HL-60 (cell line): ENCODE measurements around the gene HK1.

Source experiments
- DNase-seq, 2 experiments: peaks; one replicate each; pipeline ENCODE4 v3.0.0-alpha.2; 2010 to 2020; ENCODE audit warnings: low read depth in 1 of 2, low spot score in 1 of 2
- H3K27ac ChIP-seq: fragments of 250-450 bp; sonication (Bioruptor Pico); replicated peaks from 2 replicates; pipeline ENCODE4 v1.5.1; 2020; ENCODE audit warnings: mild to moderate bottlenecking, moderate library complexity
- H3K27me3 ChIP-seq: fragments of 250-450 bp; sonication (Bioruptor Pico); 2 replicates; pipeline ENCODE4 v1.5.1; 2021; ENCODE audit warnings: mild to moderate bottlenecking, moderate library complexity; ENCODE audit not compliant: insufficient read depth, poor library complexity, severe bottlenecking
- H3K4me3 ChIP-seq: replicated peaks from 2 replicates; pipeline ENCODE4 v1.5.1; 2011; ENCODE audit warnings: mild to moderate bottlenecking, control low read depth, low read length; ENCODE audit not compliant: insufficient read depth
- CTCF ChIP-seq: IDR thresholded peaks from one replicate; pipeline ENCODE4 v1.5.1; 2011; ENCODE audit warnings: low read length, control low read depth, inconsistent platforms; ENCODE audit not compliant: insufficient read depth
- GABPA ChIP-seq: IDR thresholded peaks from 2 replicates; pipeline ENCODE4 v1.6.1; 2012; ENCODE audit warnings: low read depth
- POLR2AphosphoS5 ChIP-seq: IDR thresholded peaks from 2 replicates; pipeline ENCODE4 v1.6.1; 2012; ENCODE audit warnings: low read depth
- SPI1 ChIP-seq: IDR thresholded peaks from 2 replicates; pipeline ENCODE4 v1.6.1; 2012; ENCODE audit warnings: low read depth, mild to moderate bottlenecking, borderline replicate concordance
- TF ChIP-seq, protein P1 (sequence below): IDR thresholded peaks from 2 replicates; pipeline ENCODE4 v1.6.1; 2012; ENCODE audit warnings: low read depth; ENCODE audit not compliant: insufficient replicate concordance

Gene HK1

GRCh38 chr10:69409968-69410367 is 131.7 kb downstream of the HK1 start:
- Histone ChIP-seq H3K4me3 (no peak overlapping the region), H3K27ac (peak overlapping the region; percentile 14; the same call in 1 of the 2 replicates), H3K27me3 (no peaks in the 10 kb centered on the region)
- peak; percentile 75 to 82 for DNase-seq
- no peak for TF ChIP-seq POLR2AphosphoS5
- TF ChIP-seq SPI1, result peak; percentile 86
- TF ChIP-seq CTCF, result no peak
- TF ChIP-seq, protein P1, sequence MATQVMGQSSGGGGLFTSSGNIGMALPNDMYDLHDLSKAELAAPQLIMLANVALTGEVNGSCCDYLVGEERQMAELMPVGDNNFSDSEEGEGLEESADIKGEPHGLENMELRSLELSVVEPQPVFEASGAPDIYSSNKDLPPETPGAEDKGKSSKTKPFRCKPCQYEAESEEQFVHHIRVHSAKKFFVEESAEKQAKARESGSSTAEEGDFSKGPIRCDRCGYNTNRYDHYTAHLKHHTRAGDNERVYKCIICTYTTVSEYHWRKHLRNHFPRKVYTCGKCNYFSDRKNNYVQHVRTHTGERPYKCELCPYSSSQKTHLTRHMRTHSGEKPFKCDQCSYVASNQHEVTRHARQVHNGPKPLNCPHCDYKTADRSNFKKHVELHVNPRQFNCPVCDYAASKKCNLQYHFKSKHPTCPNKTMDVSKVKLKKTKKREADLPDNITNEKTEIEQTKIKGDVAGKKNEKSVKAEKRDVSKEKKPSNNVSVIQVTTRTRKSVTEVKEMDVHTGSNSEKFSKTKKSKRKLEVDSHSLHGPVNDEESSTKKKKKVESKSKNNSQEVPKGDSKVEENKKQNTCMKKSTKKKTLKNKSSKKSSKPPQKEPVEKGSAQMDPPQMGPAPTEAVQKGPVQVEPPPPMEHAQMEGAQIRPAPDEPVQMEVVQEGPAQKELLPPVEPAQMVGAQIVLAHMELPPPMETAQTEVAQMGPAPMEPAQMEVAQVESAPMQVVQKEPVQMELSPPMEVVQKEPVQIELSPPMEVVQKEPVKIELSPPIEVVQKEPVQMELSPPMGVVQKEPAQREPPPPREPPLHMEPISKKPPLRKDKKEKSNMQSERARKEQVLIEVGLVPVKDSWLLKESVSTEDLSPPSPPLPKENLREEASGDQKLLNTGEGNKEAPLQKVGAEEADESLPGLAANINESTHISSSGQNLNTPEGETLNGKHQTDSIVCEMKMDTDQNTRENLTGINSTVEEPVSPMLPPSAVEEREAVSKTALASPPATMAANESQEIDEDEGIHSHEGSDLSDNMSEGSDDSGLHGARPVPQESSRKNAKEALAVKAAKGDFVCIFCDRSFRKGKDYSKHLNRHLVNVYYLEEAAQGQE, result no peak
- no peak for TF ChIP-seq GABPA

DNA sequence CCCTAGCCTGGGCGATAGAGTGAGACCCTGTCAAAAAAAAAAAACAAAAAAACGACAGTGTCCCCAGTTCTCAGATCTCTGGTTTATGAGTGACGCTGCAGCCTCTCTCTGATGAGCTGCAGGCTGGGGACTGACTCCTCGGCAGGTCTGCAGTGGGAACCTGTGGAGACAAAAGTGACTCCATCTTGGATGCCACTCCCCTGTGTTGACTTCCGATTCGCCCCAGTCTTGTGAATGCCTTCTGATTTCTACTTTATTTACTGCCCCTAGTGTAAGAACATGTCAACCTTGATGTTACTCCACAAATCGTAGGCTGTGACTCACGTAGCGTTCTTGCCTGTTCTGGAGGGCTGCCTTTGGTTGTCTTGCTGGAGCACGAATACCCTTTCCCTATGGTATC is 132.2 kb downstream of the HK1 start:
- DNase-seq, result no peak
- H3K27me3 ChIP-seq, result no peaks in the 10 kb centered on the region
- no peak overlapping the region for H3K4me3 ChIP-seq
- TF ChIP-seq CTCF, result no peak
- TF ChIP-seq POLR2AphosphoS5, result no peak
- TF ChIP-seq GABPA, result no peak
- TF ChIP-seq, protein P1, result no peak
- no peak for TF ChIP-seq SPI1
- H3K27ac ChIP-seq, result no peak overlapping the region

GRCh38 chr10:69411476-69411875 is 133.2 kb downstream of the HK1 start:
- no peak overlapping the region for H3K4me3 ChIP-seq
- no peak for DNase-seq
- H3K27ac ChIP-seq, result no peak overlapping the region
- no peak for TF ChIP-seq GABPA
- TF ChIP-seq POLR2AphosphoS5, result no peak
- TF ChIP-seq, protein P1, result no peak
- no peak for TF ChIP-seq CTCF
- no peak for TF ChIP-seq SPI1
- no peaks in the 10 kb centered on the region for H3K27me3 ChIP-seq
